Gastroesophageal sphincter (tissue), 4 donors: ENCODE measurements around the gene SSU72. TPM values are rescaled to one million over a fixed set of nuclear protein-coding genes. Genes with fewer than 3 reads are reported as not detected.
"Not testable (repeated sequence)": the region's sequence is repeated elsewhere in the genome, so short reads cannot be mapped to it uniquely, and the experiment has no call there.

Source experiments
- ATAC-seq: fragments of 150-250 bp; one replicate; pipeline ENCODE4 v1.9.1; 2016; ENCODE audit warnings: mild to moderate bottlenecking, moderate library complexity
- H3K27ac ChIP-seq, 4 donors: fragments of 200-600 bp; sonication (generic) in 3 of 4; 1 replicate in 3 of 4; 2 replicates in 1 of 4; pipeline ENCODE4 v1.5.1; 2016 to 2019
- H3K27me3 ChIP-seq: fragments of 200-600 bp; sonication (generic); one replicate; pipeline ENCODE4 v1.5.1; 2019
- H3K36me3 ChIP-seq, 2 donors: fragments of 200-600 bp; sonication (generic); one replicate each; pipeline ENCODE4 v1.5.1; 2019; ENCODE audit warnings: control low read depth in 1 of 2
- H3K4me1 ChIP-seq, 3 donors: fragments of 200-600 bp; sonication (generic); 1 replicate in 2 of 3; 2 replicates in 1 of 3; pipeline ENCODE4 v1.5.1; 2016 to 2019; ENCODE audit warnings: control low read depth in 2 of 3
- H3K4me3 ChIP-seq, 2 donors: fragments of 200-600 bp; sonication (generic); one replicate each; pipeline ENCODE4 v1.5.1; 2019; ENCODE audit warnings: mild to moderate bottlenecking in 1 of 2, moderate library complexity in 1 of 2
- H3K9me3 ChIP-seq, 3 donors: fragments of 200-600 bp; sonication (generic); one replicate each; pipeline ENCODE4 v1.5.1; 2017 to 2019; ENCODE audit warnings: control low read depth in 2 of 3
- CTCF ChIP-seq, 4 experiments: fragments of 200-600 bp in 2 of 4; fragments of 450-650 bp in 2 of 4; sonication (generic) in 1 of 4; IDR thresholded peaks; one replicate each; pipeline ENCODE4 v1.5.1; 2017 to 2019; ENCODE audit warnings: antibody characterized with exemption in 4 of 4, mild to moderate bottlenecking in 2 of 4, moderate library complexity in 2 of 4
- EP300 ChIP-seq: sonication (generic); formaldehyde crosslinking; IDR thresholded peaks from one replicate; pipeline ENCODE4 v1.6.1; 2017; ENCODE audit warnings: antibody characterized with exemption, mild to moderate bottlenecking
- POLR2A ChIP-seq, 2 donors: fragments of 450-650 bp; IDR thresholded peaks; one replicate each; pipeline ENCODE4 v1.6.1; 2017; ENCODE audit warnings: antibody characterized with exemption in 2 of 2, mild to moderate bottlenecking in 2 of 2, moderate library complexity in 1 of 2
- POLR2AphosphoS5 ChIP-seq: sonication (generic); formaldehyde crosslinking; IDR thresholded peaks from one replicate; pipeline ENCODE4 v1.6.1; 2017; ENCODE audit warnings: antibody characterized with exemption
- WGBS, 2 donors: methylation state at CpG; one replicate each; pipeline ENCODE4 v1.1.5; 2018; ENCODE audit warnings: low coverage in 1 of 2; 5-methylcytosine and 5-hydroxymethylcytosine counted together
- total RNA-seq, 4 donors: library from RNA; depleted of rRNA; stranded (reverse); fragments of >200 nt; gene quantifications; one replicate each; pipeline ENCODE4 v1.1.0, GENCODE V29; 2016

SSU72 gene
- total RNA-seq, 4 donors from 2014 or later, result 90.5 to 109 (median 98.9) TPM

GRCh38 chr1:1523226-1523625, 51.4 kb downstream of the SSU72 start:
- H3K4me1 ChIP-seq, H3K27ac ChIP-seq, H3K9me3 ChIP-seq, H3K4me3 ChIP-seq, ATAC-seq, H3K27me3 ChIP-seq: not testable (repeated sequence)
- peaks cover 0 to 85% of the 10 kb centered on the region in 2 donors for H3K36me3 ChIP-seq
- WGBS, 2 donors, result 69% methylated on average over 3 of the region's 31 CpGs; no CpG with 5 or more reads in 1 of the 2 donors

GRCh38 chr1:1522536-1522935, 52.1 kb downstream of the SSU72 start:
- WGBS, 2 donors, result 97% methylated on average over 6 of the region's 30 CpGs; no CpG with 5 or more reads in 1 of the 2 donors
- peaks cover 0 to 85% of the 10 kb centered on the region in 2 donors for H3K36me3 ChIP-seq

GRCh38 chr1:1521331-1521730, 53.3 kb downstream of the SSU72 start:
- Histone ChIP-seq H3K36me3 (peaks cover 0 to 81% of the 10 kb centered on the region in 2 donors), H3K4me1 (no peaks in the 10 kb centered on the region), H3K27me3 (no peaks in the 10 kb centered on the region), H3K9me3 (no peaks in the 10 kb centered on the region), H3K4me3 (no peak overlapping the region), H3K27ac (no peak overlapping the region)
- TF ChIP-seq EP300 (no peak), CTCF (IDR thresholded peaks at IDR 0.05) (no peak), POLR2AphosphoS5 (no peak), POLR2A (IDR thresholded peaks at IDR 0.05) (no peak)
- ATAC-seq, result no peak
- 88 to 100% methylated on average over 3 to 7 of the region's 19 CpGs for WGBS, 2 donors

More at GRCh38 chr1:1522536-1522935, 52.1 kb downstream of the SSU72 start:
- not testable (repeated sequence) for H3K27me3 ChIP-seq, H3K4me3 ChIP-seq, H3K27ac ChIP-seq, H3K4me1 ChIP-seq, ATAC-seq, H3K9me3 ChIP-seq

- H3K27me3 ChIP-seq, H3K4me3 ChIP-seq, H3K27ac ChIP-seq, ATAC-seq, H3K4me1 ChIP-seq, H3K9me3 ChIP-seq: not testable (repeated sequence)
- H3K36me3 ChIP-seq, result peaks cover 0 to 81% of the 10 kb centered on the region in 2 donors
- no CpG with 5 or more reads among the region's 51 CpGs for WGBS, 2 donors
Observed at GRCh38 chr1:1519805-1520505, 54.7 kb downstream of the SSU72 start.

GRCh38 chr1:1518621-1519007, 56.0 kb downstream of the SSU72 start:
- ATAC-seq, H3K27me3 ChIP-seq, H3K27ac ChIP-seq, H3K4me1 ChIP-seq, H3K4me3 ChIP-seq, H3K9me3 ChIP-seq: not testable (repeated sequence)
- WGBS, 2 donors, result no CpG with 5 or more reads among the region's 19 CpGs
- peaks cover 0 to 78% of the 10 kb centered on the region in 2 donors for H3K36me3 ChIP-seq

GRCh38 chr1:1517973-1518620, 56.6 kb downstream of the SSU72 start:
- H3K4me3 ChIP-seq, result no peak overlapping the region
- no peak overlapping the region for H3K27ac ChIP-seq
- no peaks in the 10 kb centered on the region for H3K9me3 ChIP-seq
- no peak for ATAC-seq
- no peaks in the 10 kb centered on the region for H3K27me3 ChIP-seq
- H3K4me1 ChIP-seq, result peaks cover 0 to 6% (median 4%) of the 10 kb centered on the region in 3 donors
- 92 to 93% methylated on average over 2 to 3 of the region's 28 CpGs for WGBS, 2 donors
- H3K36me3 ChIP-seq, result peaks cover 0 to 73% of the 10 kb centered on the region in 2 donors
- TF ChIP-seq EP300 (no peak), CTCF (IDR thresholded peaks at IDR 0.05) (no peak), POLR2AphosphoS5 (no peak), POLR2A (IDR thresholded peaks at IDR 0.05) (no peak)

- H3K27ac ChIP-seq, H3K4me3 ChIP-seq, ATAC-seq, H3K4me1 ChIP-seq, H3K27me3 ChIP-seq, H3K9me3 ChIP-seq: not testable (repeated sequence)
- peaks cover 0 to 61% of the 10 kb centered on the region in 2 donors for H3K36me3 ChIP-seq
- WGBS, 2 donors, result 100% methylated on average over 1 of the region's 14 CpGs; no CpG with 5 or more reads in 1 of the 2 donors
Observed at GRCh38 chr1:1516923-1517322, 57.7 kb downstream of the SSU72 start.

- no CpG with 5 or more reads among the region's 16 CpGs for WGBS, 2 donors
- H3K36me3 ChIP-seq, result peaks cover 0 to 39% of the 10 kb centered on the region in 2 donors
- H3K4me3 ChIP-seq, H3K9me3 ChIP-seq, H3K27me3 ChIP-seq, ATAC-seq, H3K27ac ChIP-seq: not testable (repeated sequence)
- peaks cover 0 to 24% (median 8%) of the 10 kb centered on the region in 3 donors for H3K4me1 ChIP-seq
Observed at GRCh38 chr1:1514376-1514775, 60.3 kb downstream of the SSU72 start.

GRCh38 chr1:1513675-1514074, 61.0 kb downstream of the SSU72 start:
- not testable (repeated sequence) for H3K4me3 ChIP-seq, H3K27ac ChIP-seq, H3K27me3 ChIP-seq, H3K9me3 ChIP-seq, ATAC-seq
- Histone ChIP-seq H3K4me1 (peaks cover 0 to 24% (median 8%) of the 10 kb centered on the region in 3 donors), H3K36me3 (peaks cover 0 to 35% of the 10 kb centered on the region in 2 donors)
- 55% methylated on average over 5 of the region's 18 CpGs; no CpG with 5 or more reads in 1 of the 2 donors for WGBS, 2 donors

- 0% methylated on average over 2 of the region's 52 CpGs; no CpG with 5 or more reads in 1 of the 2 donors for WGBS, 2 donors
- not testable (repeated sequence) for H3K27me3 ChIP-seq, H3K9me3 ChIP-seq, ATAC-seq
- H3K36me3 ChIP-seq, result peaks cover 0 to 24% of the 10 kb centered on the region in 2 donors
- H3K4me3 ChIP-seq, result peak overlapping the region; percentile 93 to 95
- peaks cover 0 to 24% (median 8%) of the 10 kb centered on the region in 3 donors for H3K4me1 ChIP-seq
- H3K27ac ChIP-seq, result peak overlapping the region in 3 of 4 donors; percentile 96 to 98 (median 96)
Observed at GRCh38 chr1:1512425-1512824, 62.2 kb downstream of the SSU72 start.
